GM19238 (cell line): ENCODE measurements around the gene CASP7.
"Not testable (repeated sequence)": the region's sequence is repeated elsewhere in the genome, so short reads cannot be mapped to it uniquely, and the experiment has no call there.

Experiments used
- DNase-seq: peaks from one replicate; pipeline ENCODE4 v3.0.0; 2011; ENCODE audit warnings: low spot score; ENCODE audit not compliant: insufficient read length

Gene CASP7

DNA sequence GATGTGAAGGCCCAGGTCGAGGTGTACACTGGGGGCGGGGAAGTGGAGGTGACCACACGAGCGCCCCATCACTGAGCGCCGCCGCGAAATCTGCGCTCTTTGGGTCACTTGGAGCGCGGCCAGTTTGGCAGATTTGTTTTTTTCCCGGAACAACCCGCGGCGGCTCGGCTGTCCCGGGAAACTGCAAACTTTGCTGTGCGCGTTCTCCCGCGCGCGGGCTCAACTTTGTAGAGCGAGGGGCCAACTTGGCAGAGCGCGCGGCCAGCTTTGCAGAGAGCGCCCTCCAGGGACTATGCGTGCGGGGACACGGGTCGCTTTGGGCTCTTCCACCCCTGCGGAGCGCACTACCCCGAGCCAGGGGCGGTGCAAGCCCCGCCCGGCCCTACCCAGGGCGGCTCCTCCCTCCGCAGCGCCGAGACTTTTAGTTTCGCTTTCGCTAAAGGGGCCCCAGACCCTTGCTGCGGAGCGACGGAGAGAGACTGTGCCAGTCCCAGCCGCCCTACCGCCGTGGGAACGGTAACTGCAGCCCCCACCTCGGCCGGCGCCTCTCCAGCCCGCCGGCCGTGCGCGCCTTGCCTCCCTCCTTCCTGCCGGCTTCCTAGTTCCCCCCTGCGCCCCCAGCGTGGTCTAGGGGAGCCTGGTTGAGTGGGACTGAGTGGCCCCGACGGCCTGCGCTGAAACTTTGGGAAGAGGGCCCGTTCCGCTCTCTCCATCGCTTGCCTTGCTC is at the start of gene CASP7:
Gene CASP7, plus strand, starts transcription at position 450 of the 727 bp plus-strand sequence. CDS start 17,582 bp downstream, outside the sequence.
- peak; percentile 69 for DNase-seq

DNA sequence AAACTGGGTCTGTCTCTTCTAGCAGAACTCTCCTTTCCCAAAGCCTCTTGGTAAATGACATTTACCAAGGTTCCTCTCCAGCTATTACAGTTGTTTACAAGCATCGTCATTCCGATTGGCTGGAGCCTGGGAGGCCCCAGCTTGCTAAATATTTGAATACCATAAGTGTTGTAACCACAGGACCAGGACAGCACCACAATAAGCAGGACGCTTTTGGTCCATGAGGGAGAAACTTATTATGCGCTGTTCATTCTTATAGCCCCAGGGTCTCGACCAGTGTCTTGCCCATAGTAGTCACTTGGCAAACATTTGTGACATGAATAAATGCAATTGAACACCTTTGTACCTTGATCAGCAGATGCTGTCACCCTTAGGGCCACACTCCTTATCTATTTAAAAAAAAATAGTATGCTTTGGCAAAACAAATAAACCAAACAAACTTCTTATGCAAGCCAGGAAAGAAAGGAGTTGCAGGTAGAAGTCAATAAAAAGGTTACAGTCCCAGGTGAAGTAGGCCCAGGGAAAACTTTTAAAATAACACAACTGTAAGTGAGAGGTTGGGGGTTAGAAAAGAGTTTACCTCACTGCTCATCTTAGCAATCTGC is 48.7 kb upstream of the CASP7 start:
- DNase-seq: no peak

DNA sequence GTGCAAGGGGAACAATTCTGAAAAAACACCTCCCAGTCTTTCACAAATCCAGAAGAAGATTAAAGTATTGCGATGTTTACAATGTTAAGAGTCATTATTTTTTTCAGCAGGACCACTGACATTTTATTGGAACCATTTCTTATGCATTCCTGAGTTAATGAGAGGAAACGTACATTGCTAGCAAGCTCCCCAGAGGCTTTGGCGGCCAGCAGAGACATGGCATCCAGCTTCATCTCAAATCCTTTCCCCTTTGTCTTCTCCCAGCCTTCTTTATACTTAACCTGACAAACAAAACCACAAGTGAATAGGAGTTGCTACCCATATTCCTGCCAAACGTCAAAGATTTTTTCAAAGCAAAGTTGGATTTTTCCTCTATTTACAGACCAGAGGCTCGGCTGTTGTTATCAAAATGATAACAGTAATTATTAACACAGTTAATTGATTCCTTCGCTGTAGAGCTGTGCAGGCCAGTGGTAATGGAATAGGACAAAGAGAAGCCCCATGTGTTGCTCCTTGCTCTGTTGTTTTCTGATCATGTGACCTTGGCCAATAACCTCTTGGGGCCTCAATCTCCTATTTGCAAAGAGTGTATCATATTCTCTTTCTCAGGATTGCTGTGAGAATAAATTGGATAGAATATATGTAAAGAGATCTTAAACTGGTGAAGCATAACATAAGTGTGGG is 47.9 kb upstream of the CASP7 start:
- no peak for DNase-seq

DNA sequence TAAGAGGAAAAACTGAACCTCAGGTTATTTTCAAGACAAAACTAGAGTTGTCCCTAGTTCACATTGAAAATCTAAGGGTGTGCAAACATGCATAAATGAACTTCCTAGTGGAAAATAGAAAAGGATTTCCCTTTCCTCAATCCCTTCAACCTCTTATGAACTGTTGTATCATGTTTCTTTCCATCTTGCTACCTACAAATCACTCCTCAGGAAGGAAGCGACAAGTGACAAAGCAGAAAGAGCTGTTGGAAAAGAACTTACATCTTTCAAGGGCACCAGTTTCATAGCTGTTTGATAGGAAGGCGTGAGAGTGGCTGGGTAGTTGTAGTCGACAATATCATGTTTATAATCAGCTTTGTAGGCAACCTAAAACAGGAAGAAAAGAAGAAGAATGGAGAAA is 39.7 kb upstream of the CASP7 start:
- no peak for DNase-seq

DNA sequence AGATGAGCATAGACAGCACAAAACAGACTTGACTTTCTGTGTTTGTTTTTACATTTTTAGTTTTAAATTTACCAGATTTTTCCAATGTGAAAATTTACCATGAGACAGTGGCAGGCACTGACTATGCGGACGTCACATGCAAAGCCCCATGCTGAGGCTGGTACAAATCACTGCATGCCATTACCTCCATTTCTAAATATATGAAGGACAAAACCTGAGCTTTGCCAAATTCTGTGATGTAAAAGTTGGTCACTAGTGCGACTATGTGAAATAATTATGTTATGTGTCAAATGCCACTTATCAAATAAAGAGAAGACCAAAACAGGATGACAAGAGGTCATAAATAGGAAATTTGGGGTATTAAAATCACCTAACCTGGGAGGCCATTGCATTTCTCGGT is 38.0 kb upstream of the CASP7 start:
- DNase-seq: no peak

DNA sequence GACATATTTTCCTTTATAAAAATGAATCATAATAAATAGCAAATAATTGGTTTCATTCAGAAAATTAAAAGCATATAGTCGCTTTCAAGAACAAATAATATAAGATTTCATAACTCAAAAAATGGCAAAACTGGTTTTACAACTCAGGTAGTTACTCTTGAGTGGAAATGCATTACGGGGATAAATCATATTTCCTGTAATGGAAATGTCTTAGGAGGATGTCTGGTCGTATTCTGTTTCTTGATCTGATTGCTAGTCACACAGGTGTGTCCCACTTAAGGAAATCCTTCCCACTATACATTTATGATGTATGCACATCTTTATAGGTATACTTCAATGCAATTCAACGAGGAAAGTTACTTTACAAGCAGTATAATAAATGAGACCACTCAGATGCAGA is 36.5 kb upstream of the CASP7 start:
- no peak for DNase-seq

DNA sequence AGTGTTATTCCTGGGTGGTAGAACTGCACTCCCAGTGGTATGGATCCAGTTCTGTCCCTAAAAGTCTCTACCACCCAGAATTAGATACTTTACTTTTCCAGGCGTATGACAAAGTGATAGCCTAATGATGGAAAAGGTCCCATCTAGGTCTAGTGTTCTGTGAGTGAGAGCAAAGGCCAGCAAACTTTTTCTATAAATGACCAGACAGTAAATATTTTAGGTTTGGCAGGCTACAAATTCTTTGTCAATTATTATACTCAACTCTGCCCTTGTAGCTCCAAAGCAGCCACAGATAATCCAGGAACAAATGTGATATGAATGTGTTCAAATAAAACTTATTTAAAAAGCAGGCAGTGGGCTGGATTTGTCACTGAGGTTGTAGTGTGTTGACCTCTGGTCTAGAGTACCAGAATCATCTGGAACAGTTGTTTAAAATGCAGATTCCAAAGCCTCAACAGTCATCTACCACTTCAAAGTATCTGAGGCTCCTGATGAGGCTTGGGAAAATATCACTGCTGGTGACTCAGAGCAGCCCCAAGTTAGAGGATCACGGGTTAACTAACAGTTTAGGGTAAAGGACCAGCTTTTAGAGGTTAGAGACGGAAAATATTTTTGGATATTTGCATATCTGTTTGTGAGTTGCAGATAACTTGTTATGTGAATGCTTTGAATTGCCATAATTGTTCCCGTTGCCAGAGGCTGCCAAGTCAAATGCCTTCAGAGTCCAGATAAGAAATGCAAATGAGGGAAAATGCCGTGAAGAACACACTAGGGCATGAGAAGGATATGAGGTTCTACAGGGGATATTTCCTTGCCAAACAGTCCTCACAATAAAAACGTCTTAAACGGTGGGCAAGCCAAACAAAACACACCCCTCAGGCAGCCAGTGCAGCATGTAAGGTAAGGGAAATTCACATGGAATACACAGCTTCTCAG is 35.3 kb upstream of the CASP7 start:
- DNase-seq: no peak

DNA sequence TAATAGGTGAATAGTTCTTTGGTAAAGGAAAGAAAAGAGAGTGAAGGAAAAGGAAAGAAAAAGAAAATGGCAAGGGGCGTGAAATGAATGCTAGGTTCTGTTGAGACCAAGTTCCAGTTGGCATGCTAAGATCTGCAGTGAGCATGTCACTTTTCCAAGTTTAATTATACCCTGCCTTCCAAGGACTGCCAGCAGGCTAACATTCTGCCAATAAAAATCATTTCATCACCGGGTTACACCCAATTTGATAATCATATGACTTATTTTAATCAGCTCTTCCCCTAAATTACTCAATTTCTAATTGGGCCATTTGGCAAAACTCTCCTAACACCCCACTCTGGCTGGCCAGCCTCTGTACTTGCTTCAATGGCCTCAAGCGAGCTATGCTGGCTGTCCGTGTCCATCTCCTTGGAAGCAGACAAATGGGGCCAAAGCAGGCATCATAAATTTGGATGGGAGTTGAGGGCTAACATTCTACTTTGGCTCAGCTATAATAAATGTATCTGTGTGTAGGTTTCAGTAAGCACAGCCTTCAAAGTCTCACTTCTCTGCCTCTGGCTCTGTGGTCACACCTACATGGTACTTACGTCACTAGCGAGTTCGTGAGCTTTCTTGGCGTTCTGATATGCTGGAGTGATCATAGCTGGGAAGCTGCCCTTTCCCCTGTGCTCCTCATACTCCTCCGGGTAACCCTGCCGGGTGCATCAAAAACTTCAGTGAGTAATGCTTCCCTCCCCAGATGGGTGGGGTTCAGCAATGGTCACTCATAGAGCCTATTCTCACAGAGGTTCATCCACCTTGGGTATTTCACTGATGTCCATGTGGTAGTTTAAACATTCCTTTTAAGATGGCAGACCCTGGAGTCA is 33.1 kb upstream of the CASP7 start:
- DNase-seq: no peak

DNA sequence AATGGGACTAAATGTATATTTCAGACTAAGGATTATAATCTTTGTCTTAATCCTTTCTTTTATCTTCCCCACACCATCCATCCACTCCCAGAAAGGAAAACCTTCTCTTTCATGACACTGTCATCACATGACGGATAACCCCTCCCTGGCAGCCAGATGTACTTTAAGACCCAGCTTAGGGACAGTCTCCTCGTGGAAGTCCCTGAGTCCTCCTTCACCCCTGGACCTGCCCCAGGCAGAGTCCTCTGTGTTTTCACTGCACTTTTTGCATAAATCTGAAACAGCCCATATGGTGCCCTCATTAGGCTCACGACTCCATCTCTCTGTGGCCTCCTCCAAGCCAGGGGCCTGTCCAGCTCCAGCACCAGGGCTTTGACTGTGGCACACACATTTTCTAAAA is 31.9 kb upstream of the CASP7 start:
- no peak for DNase-seq

DNA sequence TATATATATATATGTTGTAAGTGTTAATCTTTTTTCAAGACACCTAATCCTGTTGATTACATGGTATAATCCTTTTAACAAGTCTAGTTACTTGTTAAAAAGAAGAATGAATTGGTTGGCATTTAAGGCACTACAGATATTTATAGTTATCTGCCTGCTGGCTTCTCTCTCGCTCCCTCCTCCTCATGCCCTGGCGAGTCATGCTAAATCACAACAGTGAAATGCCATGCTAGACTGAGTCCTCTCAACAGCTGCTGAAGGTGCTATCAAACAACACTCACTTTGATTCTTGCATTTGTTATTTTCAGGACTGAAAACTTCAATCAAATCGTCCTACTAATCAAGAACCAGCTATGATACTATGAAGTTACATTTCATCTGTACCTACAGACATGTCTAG is 31.2 kb upstream of the CASP7 start:
- no peak for DNase-seq

DNA sequence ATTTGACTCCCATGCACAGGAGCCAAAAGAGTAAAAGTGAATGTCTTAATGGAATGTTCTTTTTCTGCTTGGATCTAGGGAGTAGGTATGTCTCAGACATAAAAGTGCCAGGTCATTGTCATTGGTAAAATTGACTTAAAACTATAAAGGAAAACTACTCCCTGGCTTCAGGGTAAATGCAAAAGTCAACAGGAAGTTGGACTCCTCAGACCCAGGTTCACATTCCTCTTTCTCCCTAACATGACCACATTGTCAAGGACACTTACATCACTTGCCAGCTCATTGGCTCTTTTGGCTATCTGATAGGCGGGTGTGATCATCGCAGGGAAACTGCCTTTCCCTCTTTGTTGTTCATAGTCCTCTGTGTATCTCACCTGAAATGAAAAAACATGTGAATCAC is 29.5 kb upstream of the CASP7 start:
- no peak for DNase-seq

DNA sequence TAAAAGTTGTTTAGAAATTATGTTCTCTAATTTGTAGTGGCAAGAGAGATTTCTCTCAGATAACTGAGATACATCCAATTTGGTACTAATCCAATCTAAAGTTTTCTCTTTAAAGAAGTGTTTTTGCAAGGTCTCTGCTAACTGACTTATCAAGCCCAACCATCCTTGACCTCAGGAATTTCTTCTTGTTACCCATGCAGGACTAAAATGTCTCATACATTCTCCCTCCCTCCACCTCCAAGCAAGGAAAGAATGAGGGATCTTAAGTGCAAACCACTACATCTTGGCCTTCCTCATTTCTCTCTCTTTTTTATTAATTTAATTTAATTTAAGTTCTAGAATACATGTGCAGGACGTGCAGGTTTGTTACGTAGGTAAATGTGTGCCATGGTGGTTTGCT is 28.7 kb upstream of the CASP7 start:
- no peak for DNase-seq

DNA sequence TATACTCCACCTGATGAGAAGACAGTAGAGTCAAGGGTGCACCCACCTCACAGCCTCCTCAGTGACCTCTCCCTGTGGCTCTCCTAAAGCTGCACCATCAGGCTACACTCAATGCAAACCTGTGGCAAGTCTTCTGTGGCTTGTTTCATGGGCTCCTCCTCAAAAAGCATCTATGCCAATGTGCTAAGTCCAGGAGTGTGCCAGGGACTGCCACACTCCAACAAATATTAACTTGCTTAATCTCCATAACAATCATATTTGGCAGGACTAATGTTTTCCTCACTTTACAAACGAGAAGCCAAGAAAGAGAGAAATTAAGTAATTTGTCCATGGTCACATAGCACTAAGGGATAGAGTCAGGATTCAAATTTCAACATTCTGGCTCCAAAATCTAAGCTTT is 27.8 kb upstream of the CASP7 start:
- no peak for DNase-seq

DNA sequence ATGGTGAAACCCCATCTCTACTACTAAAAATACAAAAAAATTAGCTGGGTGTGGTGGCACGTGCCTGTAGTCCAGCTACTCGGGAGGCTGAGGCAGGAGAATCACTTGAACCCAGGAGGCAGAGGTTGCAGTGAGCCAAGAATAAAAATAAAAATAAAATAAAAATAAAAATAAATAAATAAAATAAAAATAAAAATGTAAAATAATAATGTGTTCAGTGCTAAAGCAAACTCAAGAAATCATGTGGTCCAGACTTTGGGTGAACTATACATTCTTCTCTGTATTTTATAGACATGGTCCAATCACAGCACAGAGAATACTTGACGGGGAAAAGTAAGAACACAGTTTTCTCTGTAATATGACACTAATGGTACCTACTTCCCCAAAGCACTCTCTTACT is 27.3 kb upstream of the CASP7 start:
- DNase-seq: not testable (repeated sequence)

DNA sequence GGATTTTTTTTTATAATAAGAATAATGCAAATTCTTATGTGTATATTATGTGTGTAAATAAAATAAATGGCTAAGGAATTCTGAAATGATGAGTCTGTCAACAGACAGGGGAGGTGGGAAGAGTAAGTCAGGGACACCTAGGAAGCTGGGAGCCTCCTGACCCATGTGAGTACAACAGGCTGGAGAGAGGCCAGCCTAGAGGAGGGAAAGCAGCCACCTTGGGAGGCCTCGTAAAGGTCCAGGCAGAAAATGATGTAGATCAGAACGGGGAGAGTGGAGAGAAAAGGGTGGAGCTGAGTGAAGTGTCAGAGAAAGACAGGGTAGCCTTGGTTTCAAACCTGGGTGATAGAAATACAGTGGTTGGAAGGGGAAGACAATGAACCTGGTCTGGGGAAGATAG is 22.8 kb upstream of the CASP7 start:
- DNase-seq: no peak

DNA sequence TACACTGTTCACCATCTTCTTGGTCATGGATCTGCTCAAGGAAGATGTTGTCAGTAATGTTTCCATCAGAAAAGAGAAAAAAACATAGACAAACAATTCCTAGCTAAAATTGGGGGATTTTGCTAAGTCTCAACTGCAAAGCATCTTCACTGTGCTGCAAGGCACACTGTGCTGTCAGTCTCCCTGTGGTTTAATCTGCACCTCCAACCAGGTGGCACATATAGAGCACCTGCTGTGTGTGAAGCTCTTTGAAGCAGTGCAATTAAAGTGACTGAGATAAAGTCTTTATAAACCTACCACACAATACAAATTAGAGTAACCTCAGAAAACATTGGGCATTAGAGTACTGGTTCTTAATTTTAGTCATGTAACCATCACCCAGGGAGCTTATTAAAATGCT is 22.2 kb upstream of the CASP7 start:
- no peak for DNase-seq

DNA sequence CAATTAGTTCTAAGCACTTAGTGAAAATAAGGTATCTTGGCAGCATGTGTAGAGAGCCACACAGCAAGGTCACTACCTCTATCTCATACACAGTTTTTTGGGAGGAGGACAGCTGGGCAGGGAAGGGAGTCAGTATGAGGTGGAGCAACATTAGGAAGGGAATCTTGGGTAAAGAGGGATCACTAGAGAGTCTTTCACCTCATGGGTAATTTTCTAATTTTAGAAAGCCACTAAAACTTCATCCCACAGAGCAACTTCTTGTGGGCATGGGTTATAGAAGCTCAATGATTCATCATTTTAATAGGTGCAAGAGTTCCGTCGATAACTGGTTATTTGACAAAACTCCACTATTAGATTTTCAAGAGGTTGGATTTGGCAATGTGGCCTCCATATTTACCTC is 18.4 kb upstream of the CASP7 start:
- no peak for DNase-seq

DNA sequence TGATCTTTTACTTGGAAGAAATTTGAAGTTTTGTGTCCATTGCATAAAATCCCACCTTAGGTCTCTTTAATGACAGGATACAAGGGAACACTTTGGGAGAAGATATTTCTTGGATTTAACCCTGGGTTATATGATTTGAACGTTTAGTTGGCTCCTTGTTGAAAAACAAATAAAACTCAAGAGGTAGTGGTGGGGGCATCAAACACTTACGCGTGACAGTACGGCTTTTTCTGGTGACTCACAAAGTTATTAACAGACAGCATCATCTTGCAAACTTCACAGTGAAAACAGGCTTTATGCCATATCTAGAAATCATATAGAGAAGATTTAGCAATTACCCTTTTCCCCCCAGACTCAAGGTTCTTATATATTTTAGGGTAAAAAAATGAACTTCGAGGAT is 16.6 kb upstream of the CASP7 start:
- no peak for DNase-seq

DNA sequence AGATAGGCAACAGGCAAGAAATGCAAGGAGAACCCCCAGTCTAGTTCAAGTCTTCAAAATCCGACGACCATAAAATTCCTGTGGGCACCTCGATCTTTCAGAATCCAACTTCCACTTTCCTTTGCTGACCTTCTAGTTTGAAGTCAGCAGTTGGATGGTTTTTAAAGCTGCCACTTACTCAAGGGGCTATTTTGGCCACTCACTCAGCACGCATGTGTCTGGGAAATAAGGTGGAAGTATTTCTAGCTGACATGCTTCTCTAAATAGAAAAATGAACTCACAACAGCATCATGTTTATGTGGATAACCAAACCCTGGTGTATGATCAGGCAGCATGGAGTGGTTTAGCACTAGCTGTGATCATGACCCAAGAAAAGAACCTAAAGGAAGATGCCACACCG is 15.8 kb upstream of the CASP7 start, which contains the start of gene NRAP:
Gene NRAP, minus strand, starts transcription at position 134 of the 400 bp plus-strand sequence. CDS start 159 bp downstream, outside the sequence.
- no peak for DNase-seq

DNA sequence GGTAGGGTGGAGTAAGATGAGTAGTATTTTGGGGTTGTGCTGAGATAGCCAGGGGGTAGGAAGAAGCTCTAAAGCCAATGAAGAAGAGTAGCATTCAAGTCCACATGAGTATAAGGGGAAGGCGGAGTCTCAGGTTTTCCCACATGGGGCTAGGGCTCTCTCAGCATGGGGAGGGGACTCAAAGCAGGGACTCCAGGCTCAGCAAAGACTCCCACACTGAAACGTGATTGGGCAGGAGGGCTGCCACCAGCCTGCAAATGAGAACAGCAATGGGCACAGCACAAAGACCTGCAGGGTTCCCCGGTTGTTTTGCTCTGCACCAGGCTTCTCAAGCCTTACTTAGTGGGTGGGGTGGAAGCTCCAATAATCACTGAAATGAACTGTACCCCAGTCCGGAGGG is 14.4 kb upstream of the CASP7 start:
- no peak for DNase-seq
